ENCODE measurements around the gene LGALS7. TPM values are rescaled to one million over a fixed set of nuclear protein-coding genes. Genes with fewer than 3 reads are reported as not detected.

LGALS7 gene
- total and polyA plus RNA-seq, 5 donors from 2014 or later = not detected

Other genes with a start within 250 kb of the LGALS7 start
- 310 TPM for gene MAP4K1, start 155.6 kb downstream of the LGALS7 start, total RNA-seq
- 100 to 1,000 TPM; 117 to 164 (median 140) TPM for gene MAP4K1, start 155.6 kb downstream of the LGALS7 start, polyA plus RNA-seq
- 319 TPM for gene EIF3K, start 154.3 kb downstream of the LGALS7 start, total RNA-seq
- gene EIF3K, start 154.3 kb downstream of the LGALS7 start, polyA plus RNA-seq = 100 to 1,000 TPM; 429 to 508 (median 476) TPM
- gene ACTN4, start 125.9 kb downstream of the LGALS7 start, total RNA-seq = 323 TPM
- 10 to 100 TPM; 11.2 to 22.2 (median 15.7) TPM for gene ACTN4, start 125.9 kb downstream of the LGALS7 start, polyA plus RNA-seq
- gene CAPN12, start 29.0 kb downstream of the LGALS7 start, total RNA-seq = 6.1 TPM
- gene CAPN12, start 29.0 kb downstream of the LGALS7 start, polyA plus RNA-seq = 1 to 10 TPM; 1.0 to 2.6 (median 1.9) TPM
- not detected for gene LGALS7B, start 15.7 kb upstream of the LGALS7 start, total RNA-seq
- not detected for gene LGALS7B, start 15.7 kb upstream of the LGALS7 start, polyA plus RNA-seq
- 2.1 TPM for gene LGALS4, start 39.4 kb upstream of the LGALS7 start, total RNA-seq
- under 1 TPM in 1 of 4 donors, not detected in 3; 0.10 TPM for gene LGALS4, start 39.4 kb upstream of the LGALS7 start, polyA plus RNA-seq
- 95.2 TPM for gene ECH1, start 58.3 kb upstream of the LGALS7 start, total RNA-seq
- 100 to 1,000 TPM; 248 to 308 (median 277) TPM for gene ECH1, start 58.3 kb upstream of the LGALS7 start, polyA plus RNA-seq
- 503 TPM for gene HNRNPL, start 76.5 kb upstream of the LGALS7 start, total RNA-seq
- gene HNRNPL, start 76.5 kb upstream of the LGALS7 start, polyA plus RNA-seq = 10 to 100 TPM; 66.3 to 93.6 (median 85.5) TPM
- 48.9 TPM for gene RINL, start 104.8 kb upstream of the LGALS7 start, total RNA-seq
- gene RINL, start 104.8 kb upstream of the LGALS7 start, polyA plus RNA-seq = 10 to 100 TPM; 30.1 to 39.7 (median 36.5) TPM
- gene SIRT2, start 126.1 kb upstream of the LGALS7 start, total RNA-seq = 78.4 TPM
- 10 to 100 TPM; 33.8 to 52.0 (median 44.3) TPM for gene SIRT2, start 126.1 kb upstream of the LGALS7 start, polyA plus RNA-seq
- gene NFKBIB, start 126.5 kb upstream of the LGALS7 start, total RNA-seq = 57.7 TPM
- gene NFKBIB, start 126.5 kb upstream of the LGALS7 start, polyA plus RNA-seq = 10 to 100 TPM in 3 of 4 donors, 1 to 10 TPM in 1; 9.0 to 18.9 (median 11.9) TPM
- gene CCER2, start 138.7 kb upstream of the LGALS7 start, total RNA-seq = 0.91 TPM
- gene CCER2, start 138.7 kb upstream of the LGALS7 start, polyA plus RNA-seq = not detected
- 16.1 TPM for gene SARS2, start 157.2 kb upstream of the LGALS7 start, total RNA-seq
- gene SARS2, start 157.2 kb upstream of the LGALS7 start, polyA plus RNA-seq = 10 to 100 TPM; 13.1 to 15.6 (median 15.0) TPM
- gene MRPS12, start 157.4 kb upstream of the LGALS7 start, total RNA-seq = 19.8 TPM
- gene MRPS12, start 157.4 kb upstream of the LGALS7 start, polyA plus RNA-seq = 100 to 1,000 TPM in 3 of 4 donors, 10 to 100 TPM in 1; 97.2 to 114 (median 108) TPM
- gene FBXO17, start 202.2 kb upstream of the LGALS7 start, total RNA-seq = not detected
- gene FBXO17, start 202.2 kb upstream of the LGALS7 start, polyA plus RNA-seq = under 1 TPM in 2 of 4 donors, not detected in 2; 0.14 to 0.30 TPM